Measurements from ENCODE around the gene HLA-DMA.
A peak's percentile ranks its signal among the peaks of the same experiment; 100 is the strongest.

The HLA-DMA gene

GRCh38 chr6:32949113-32949512 is 3.8 kb downstream of the HLA-DMA start:
- no peaks in the 10 kb centered on the region; the same call in 1 of the 2 replicates for H3K79me2 ChIP-seq (ENCODE audit: insufficient read depth, low read depth)
- H4K20me1 ChIP-seq (ENCODE audit: insufficient read depth), result no peaks in the 10 kb centered on the region
- H3K36me3 ChIP-seq (ENCODE audit: insufficient read depth), result no peaks in the 10 kb centered on the region
- no peak overlapping the region for H3K4me3 ChIP-seq (IDR thresholded peaks at IDR 0.05; ENCODE audit: insufficient read depth, low read depth, low read length)
- no peaks in the 10 kb centered on the region for H3K27me3 ChIP-seq (ENCODE audit: insufficient read depth, low read depth)
- TF ChIP-seq CTCF (conservative IDR thresholded peaks at IDR 0.05; ENCODE audit: low read depth, low read length), result no peak
- H3K4me2 ChIP-seq, result no peak overlapping the region
- H3K9ac ChIP-seq, result no peak overlapping the region
- H3K4me1 ChIP-seq (ENCODE audit: low read depth, poor library complexity, severe bottlenecking), result peaks cover 32% of the 10 kb centered on the region
- no peak overlapping the region for H3K27ac ChIP-seq
- no peak overlapping the region for H2AFZ ChIP-seq (ENCODE audit: low read depth)

- no peak overlapping the region for H3K27ac ChIP-seq
- no peak overlapping the region for H3K4me2 ChIP-seq
- no peak overlapping the region for H3K9ac ChIP-seq
- no peak overlapping the region for H3K4me3 ChIP-seq (IDR thresholded peaks at IDR 0.05; ENCODE audit: insufficient read depth, low read depth, low read length)
- TF ChIP-seq CTCF (conservative IDR thresholded peaks at IDR 0.05; ENCODE audit: low read depth, low read length), result peak; percentile 55
- no peaks in the 10 kb centered on the region for H3K36me3 ChIP-seq (ENCODE audit: insufficient read depth)
- H3K79me2 ChIP-seq (ENCODE audit: insufficient read depth, low read depth), result no peaks in the 10 kb centered on the region; the same call in 1 of the 2 replicates
- H2AFZ ChIP-seq (ENCODE audit: low read depth), result no peak overlapping the region
- no peaks in the 10 kb centered on the region for H4K20me1 ChIP-seq (ENCODE audit: insufficient read depth)
- H3K27me3 ChIP-seq (ENCODE audit: insufficient read depth, low read depth), result no peaks in the 10 kb centered on the region
- H3K4me1 ChIP-seq (ENCODE audit: low read depth, poor library complexity, severe bottlenecking), result peaks cover 38% of the 10 kb centered on the region
Observed at GRCh38 chr6:32947552-32948465, 5.1 kb downstream of the HLA-DMA start.

- TF ChIP-seq CTCF (conservative IDR thresholded peaks at IDR 0.05; ENCODE audit: low read depth, low read length), result no peak
- H3K4me3 ChIP-seq (IDR thresholded peaks at IDR 0.05; ENCODE audit: insufficient read depth, low read depth, low read length), result no peak overlapping the region
Observed at GRCh38 chr6:32946893-32947292, 6.0 kb downstream of the HLA-DMA start.

GRCh38 chr6:32945953-32946352 is 6.9 kb downstream of the HLA-DMA start:
- Histone ChIP-seq H3K4me3 (IDR thresholded peaks at IDR 0.05; ENCODE audit: insufficient read depth, low read depth, low read length) (no peak overlapping the region), H3K27ac (no peak overlapping the region), H3K9ac (no peak overlapping the region), H3K4me2 (no peak overlapping the region), H2AFZ (ENCODE audit: low read depth) (no peak overlapping the region), H3K27me3 (ENCODE audit: insufficient read depth, low read depth) (no peaks in the 10 kb centered on the region), H3K4me1 (ENCODE audit: low read depth, poor library complexity, severe bottlenecking) (peaks cover 41% of the 10 kb centered on the region), H4K20me1 (ENCODE audit: insufficient read depth) (no peaks in the 10 kb centered on the region), H3K36me3 (ENCODE audit: insufficient read depth) (no peaks in the 10 kb centered on the region), H3K79me2 (ENCODE audit: insufficient read depth, low read depth) (no peaks in the 10 kb centered on the region)
- TF ChIP-seq CTCF (conservative IDR thresholded peaks at IDR 0.05; ENCODE audit: low read depth, low read length), result no peak

More at GRCh38 chr6:32946893-32947292, 6.0 kb downstream of the HLA-DMA start:
- H3K27ac ChIP-seq, result no peak overlapping the region
- no peaks in the 10 kb centered on the region for H3K27me3 ChIP-seq (ENCODE audit: insufficient read depth, low read depth)
- no peaks in the 10 kb centered on the region for H4K20me1 ChIP-seq (ENCODE audit: insufficient read depth)
- no peak overlapping the region for H3K9ac ChIP-seq
- H3K36me3 ChIP-seq (ENCODE audit: insufficient read depth), result no peaks in the 10 kb centered on the region
- H2AFZ ChIP-seq (ENCODE audit: low read depth), result no peak overlapping the region
- no peak overlapping the region for H3K4me2 ChIP-seq
- H3K79me2 ChIP-seq (ENCODE audit: insufficient read depth, low read depth), result no peaks in the 10 kb centered on the region; the same call in 1 of the 2 replicates
- peaks cover 33% of the 10 kb centered on the region for H3K4me1 ChIP-seq (ENCODE audit: low read depth, poor library complexity, severe bottlenecking)
